Measurements from ENCODE around the gene PLSCR4.

The PLSCR4 gene

GRCh38 chr3:146196789-146197188, 54.1 kb downstream of the PLSCR4 start:
- no peak for FAIRE-seq

DNA sequence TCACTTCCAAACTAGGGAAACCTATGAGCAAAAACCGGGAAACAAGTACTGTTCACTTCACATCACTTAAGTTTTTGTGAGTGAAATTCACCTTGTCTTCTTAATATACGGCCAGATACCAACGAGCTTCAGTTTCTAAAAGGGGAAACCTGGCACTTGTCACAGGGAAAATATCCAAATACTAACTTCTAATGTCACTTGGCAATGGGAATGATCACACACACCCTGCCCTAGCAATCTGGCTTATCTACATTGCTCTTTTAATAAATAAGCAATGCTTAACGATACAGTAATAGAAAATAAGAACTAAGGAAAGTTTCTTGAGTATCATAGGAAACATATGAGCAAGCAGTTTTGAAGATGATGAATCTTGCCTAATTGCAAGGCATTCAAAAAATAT, 55.3 kb downstream of the PLSCR4 start:
- FAIRE-seq (no peak), DNase-seq (ENCODE audit: low spot score) (no peak)

More at GRCh38 chr3:146196789-146197188, 54.1 kb downstream of the PLSCR4 start:
- DNase-seq (ENCODE audit: low spot score): no peak

DNA sequence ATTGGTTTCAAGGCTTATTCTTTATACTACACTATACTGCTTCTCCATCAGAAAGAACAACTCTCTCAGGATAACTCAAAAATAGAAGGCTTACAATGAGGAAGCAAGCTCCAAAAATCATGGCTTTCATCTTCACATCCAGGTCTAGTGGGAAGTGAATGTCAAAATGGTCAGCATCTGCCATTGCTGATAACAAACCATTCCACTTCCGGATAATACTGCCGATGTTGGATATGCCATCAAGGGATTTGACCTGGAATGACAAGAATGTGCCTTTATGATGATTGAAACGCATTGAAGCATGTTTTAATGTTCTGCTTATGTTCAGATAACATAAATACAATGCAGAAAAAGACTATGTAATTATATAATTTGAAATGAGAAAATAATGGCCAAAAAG, 55.9 kb downstream of the PLSCR4 start:
- FAIRE-seq: no peak
- DNase-seq (ENCODE audit: low spot score): no peak

DNA sequence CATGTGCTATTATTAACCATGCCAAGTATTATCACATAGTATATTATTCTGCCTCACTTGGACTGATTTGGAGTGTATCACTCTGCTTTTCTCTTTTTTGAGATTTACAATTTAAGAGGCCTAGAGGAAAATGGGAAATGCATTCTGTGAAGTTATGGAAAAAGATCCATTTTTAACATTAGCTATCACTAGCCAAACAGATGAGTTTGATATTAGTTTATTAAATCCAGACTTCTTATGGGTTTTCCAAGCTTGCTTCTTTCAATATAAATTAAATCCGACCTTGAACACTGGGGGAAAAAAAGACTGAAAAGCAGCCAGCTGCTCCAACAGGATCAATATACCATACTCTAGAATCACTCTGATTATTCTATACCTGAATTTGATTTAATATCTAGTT, 59.9 kb downstream of the PLSCR4 start:
- FAIRE-seq (no peak), DNase-seq (ENCODE audit: low spot score) (no peak)

DNA sequence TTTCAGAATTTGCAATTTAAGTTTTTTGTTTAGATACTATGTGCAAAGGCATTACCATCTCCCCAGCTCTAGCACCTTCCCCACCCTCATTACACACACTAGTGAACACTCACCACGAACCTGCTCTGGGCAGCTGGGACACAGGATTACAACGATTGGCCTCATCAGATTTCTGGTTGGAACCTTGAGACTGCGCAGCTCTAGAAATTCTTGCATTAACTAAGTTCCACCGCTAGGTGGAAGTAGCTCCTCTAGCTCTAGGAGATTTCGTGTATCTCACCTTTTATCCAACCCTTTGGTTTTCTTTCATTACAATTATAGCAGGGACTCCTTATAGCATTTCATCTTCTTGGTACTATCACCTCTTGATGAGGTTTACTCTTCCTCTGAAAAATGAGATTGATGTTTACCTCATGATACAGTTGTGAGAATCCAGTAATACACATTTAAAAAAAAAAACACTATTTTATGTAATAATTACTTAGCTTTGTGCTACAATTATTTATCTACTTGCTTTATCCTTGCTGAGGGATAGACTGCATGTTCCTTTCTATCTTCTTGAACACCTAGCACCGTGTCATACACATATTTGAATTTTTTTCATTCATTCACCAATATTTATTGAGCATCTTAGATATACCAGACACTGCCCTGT, 61.3 kb downstream of the PLSCR4 start:
- DNase-seq (ENCODE audit: low spot score) (peak; percentile 62), FAIRE-seq (peak; percentile 73)

DNA sequence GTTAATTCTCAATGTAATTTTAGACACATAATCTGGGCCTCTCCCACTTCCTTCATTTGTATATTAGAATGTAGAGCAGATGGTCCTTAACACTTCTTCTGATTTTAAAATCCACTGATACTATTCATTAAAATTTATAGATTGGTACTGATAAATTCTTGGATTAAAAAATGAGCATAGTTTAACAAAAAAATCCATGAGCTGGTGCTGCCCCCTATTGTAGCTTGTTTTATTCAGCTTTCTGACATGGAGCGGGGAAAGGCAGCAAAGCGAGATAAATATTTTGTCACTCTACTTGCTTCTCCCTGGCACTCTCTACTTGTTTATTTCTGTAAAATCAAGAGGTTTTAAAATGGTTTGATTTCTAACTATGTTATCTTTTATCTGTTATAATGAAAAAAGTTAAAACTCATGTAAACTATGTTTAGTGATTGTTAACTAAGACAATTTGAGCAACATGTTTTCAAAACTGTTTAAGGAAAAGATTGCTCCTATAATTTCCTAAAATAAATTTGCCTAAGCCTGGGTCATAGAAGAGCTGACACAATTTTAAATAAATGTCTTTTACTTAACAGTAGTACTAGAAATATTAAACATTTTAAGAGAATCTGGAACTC, 63.5 kb downstream of the PLSCR4 start:
- DNase-seq (ENCODE audit: low spot score): peak; percentile 38
- FAIRE-seq: peak; percentile 83

- DNase-seq (ENCODE audit: low spot score) (peak; percentile 53), FAIRE-seq (peak; percentile 72)
Measured at GRCh38 chr3:146184241-146185015, 66.5 kb downstream of the PLSCR4 start.

GRCh38 chr3:146181216-146181615, 69.7 kb downstream of the PLSCR4 start:
- FAIRE-seq (no peak), DNase-seq (ENCODE audit: low spot score) (no peak)

DNA sequence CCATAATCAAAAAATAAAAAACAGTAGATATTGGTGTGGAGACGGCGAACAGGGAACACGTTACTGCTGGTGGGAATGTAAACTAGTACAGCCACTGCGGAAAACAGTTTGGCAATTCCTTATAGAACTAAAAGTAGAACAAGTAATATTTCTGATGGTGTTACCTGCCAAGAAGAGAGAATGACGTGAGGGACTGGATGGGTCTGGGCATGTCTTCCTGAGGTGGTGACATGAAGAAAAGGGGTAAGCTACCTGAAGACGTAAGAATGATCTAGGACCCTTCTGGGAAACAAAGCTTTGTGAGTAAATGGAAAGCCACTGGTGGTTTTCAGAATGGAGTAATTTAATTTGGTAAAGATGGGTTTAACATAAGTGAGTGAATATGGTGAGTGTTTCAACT, 70.5 kb downstream of the PLSCR4 start:
- FAIRE-seq (no peak), DNase-seq (ENCODE audit: low spot score) (no peak)

DNA sequence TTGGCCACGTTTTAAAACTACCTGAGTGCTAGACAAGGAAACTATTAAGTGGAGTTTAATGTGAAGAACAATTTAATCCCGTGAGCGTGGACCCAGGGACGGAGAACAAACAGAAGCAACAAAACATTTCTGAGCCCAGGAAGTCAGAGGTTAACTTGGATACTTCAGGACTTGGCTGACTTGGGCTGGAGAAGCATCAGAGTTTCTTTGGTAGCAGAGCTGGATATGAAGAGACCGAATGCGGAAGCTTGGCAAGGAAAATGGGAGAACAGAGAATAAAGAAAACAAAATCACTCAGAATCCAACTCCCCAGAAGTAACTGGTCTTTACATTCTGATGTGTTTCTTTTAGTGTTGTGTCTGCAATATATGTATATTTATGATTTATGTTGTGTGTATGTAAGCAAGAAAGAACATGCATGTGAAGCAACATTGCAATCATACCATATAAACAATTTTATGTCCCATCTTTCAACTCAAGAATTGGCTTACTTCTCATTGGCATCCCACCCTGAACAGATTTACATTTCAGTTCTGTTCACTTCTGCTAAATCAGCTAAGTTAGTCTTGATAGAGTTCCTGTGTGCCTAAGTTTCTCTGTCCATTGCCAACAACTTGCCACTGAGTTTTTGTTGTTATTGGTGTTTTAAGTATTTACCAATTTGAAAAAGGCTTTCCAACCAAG, 72.8 kb downstream of the PLSCR4 start:
- DNase-seq (ENCODE audit: low spot score): no peak
- no peak for FAIRE-seq

GRCh38 chr3:146177519-146177918, 73.4 kb downstream of the PLSCR4 start:
- DNase-seq (ENCODE audit: low spot score) (no peak), FAIRE-seq (no peak)

- FAIRE-seq: no peak
- DNase-seq (ENCODE audit: low spot score): no peak
Measured at GRCh38 chr3:146177072-146177471, 73.8 kb downstream of the PLSCR4 start.

GRCh38 chr3:146172586-146172985, 78.3 kb downstream of the PLSCR4 start:
- DNase-seq (ENCODE audit: low spot score): no peak
- FAIRE-seq: no peak

DNA sequence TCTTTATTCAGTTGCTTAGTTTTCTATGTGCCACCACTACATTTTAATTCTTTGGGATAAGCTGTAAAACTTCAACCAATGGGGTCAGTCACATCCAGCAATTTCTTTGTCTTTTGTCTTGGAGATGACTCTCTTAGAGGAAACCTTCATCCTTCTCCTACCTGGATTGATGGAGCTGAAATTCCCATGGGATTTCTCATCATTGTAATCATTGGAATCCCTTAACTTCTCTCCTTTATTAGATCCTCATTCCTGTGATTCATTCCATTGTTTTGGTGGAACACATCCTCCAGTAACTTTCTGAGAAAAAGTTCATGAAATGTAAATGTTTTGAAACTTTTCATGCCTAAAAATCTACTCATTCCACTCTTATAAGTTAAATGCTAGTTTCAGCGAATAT, 80.3 kb downstream of the PLSCR4 start:
- peak; percentile 10 for FAIRE-seq

GRCh38 chr3:146169891-146170290, 81.0 kb downstream of the PLSCR4 start:
- FAIRE-seq: no peak

More for the DNA sequence above, 80.3 kb downstream of the PLSCR4 start:
- DNase-seq (ENCODE audit: low spot score): no peak

DNA sequence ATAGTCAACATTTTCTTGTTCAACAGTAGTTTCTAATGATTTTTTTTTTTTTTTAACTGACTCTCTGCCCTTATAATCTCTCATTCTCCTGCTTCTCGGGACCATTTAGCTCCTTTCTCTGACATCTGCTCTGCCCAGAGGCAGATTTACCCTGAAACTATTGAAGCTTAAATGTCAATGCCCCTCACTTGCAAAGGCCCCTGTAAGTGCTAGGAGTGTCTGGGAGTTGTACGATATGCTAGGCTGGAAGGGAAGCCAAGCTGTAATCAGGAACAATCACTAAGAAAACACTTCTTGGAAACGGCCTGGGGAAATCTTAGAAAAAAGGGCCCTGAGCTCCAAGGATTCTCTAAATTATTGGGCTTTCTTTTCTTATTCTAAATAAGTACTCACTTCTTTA, 84.1 kb downstream of the PLSCR4 start:
- FAIRE-seq (no peak), DNase-seq (ENCODE audit: low spot score) (peak; percentile 49)

More at GRCh38 chr3:146169891-146170290, 81.0 kb downstream of the PLSCR4 start:
- DNase-seq (ENCODE audit: low spot score): no peak

- DNase-seq (ENCODE audit: low spot score) (peak; percentile 96), FAIRE-seq (peak; percentile 98)
Measured at GRCh38 chr3:146166415-146166821, 84.5 kb downstream of the PLSCR4 start.

GRCh38 chr3:146165877-146166276, 85.0 kb downstream of the PLSCR4 start:
- DNase-seq (ENCODE audit: low spot score): no peak
- FAIRE-seq: no peak

DNA sequence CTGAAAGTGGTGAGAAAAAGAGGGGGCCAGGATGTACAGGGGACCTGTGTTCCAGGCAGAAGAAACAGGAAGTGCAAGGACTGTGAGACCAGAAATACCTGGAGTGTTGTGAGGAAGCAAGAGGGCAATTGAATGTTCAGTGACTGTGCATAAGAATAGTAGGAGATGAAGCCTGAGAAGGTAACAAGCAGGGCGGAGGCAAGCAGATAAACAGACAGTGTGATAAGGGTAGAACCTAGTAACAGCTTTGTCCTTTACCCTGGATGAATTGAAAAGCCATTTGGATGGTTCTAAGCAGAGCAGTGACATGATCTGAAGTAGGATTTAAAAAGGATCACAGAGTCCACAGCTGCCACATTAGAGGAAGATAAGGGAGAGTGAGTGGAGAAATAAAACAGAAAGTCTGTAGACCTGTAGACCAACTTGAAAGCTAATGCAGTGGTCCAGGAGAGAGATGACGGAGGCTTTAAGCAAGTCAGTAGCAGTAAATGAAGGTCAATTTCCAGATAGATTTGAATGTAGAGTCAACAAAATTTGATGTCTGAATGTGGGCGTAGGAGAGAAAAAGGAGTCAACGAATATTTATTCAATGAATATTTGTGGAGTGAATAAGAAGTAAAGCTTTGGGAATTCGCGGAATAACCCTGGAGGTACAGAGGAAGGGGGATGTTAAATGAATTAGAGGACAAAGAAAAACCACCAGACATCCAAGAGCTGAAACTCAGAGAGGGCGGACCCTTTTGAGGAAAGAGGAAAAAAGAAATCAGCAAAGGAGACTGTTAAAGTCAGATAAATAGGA, 85.7 kb downstream of the PLSCR4 start:
- peak; percentile 72 for FAIRE-seq

GRCh38 chr3:146164506-146164905, 86.4 kb downstream of the PLSCR4 start:
- DNase-seq (ENCODE audit: low spot score) (no peak), FAIRE-seq (no peak)

More for the DNA sequence above, 85.7 kb downstream of the PLSCR4 start:
- peak; percentile 73 for DNase-seq (ENCODE audit: low spot score)

- FAIRE-seq: no peak
- DNase-seq (ENCODE audit: low spot score): peak; percentile 79
Measured at GRCh38 chr3:146164071-146164470, 86.8 kb downstream of the PLSCR4 start.

Data from RCC 7860 (cell line).